EH (cell line): Measurements from ENCODE around the gene NCAPD2.
"Not testable (repeated sequence)": the region's sequence is repeated elsewhere in the genome, so short reads cannot be mapped to it uniquely, and the experiment has no call there.

Experiments used
- DNase-seq: peaks from one replicate; pipeline ENCODE4 v3.0.0-alpha.2; 2015; ENCODE audit warnings: low read depth

The NCAPD2 gene

GRCh38 chr12:6497291-6497690 lies 3.4 kb downstream of the NCAPD2 start:
- DNase-seq, result not testable (repeated sequence)

- no peak for DNase-seq
These were observed 6.6 kb downstream of the NCAPD2 start for GRCh38 chr12:6500466-6500865.

- peak; percentile 46 for DNase-seq
These were observed 13.4 kb downstream of the NCAPD2 start for GRCh38 chr12:6507102-6507998.

GRCh38 chr12:6508087-6508486 lies 14.2 kb downstream of the NCAPD2 start:
- DNase-seq, result no peak

- no peak for DNase-seq
These were observed 26.3 kb downstream of the NCAPD2 start for GRCh38 chr12:6520186-6520585.

GRCh38 chr12:6522193-6522592 lies 28.3 kb downstream of the NCAPD2 start:
- no peak for DNase-seq

- no peak for DNase-seq
These were observed 29.8 kb downstream of the NCAPD2 start for GRCh38 chr12:6523708-6524107.

- no peak for DNase-seq
These were observed 30.7 kb downstream of the NCAPD2 start for GRCh38 chr12:6524648-6525047.

- no peak for DNase-seq
These were observed 32.3 kb downstream of the NCAPD2 start for GRCh38 chr12:6526201-6526600.

- DNase-seq, result no peak
These were observed 33.0 kb downstream of the NCAPD2 start for GRCh38 chr12:6526766-6527525.

GRCh38 chr12:6527711-6528110 lies 33.8 kb downstream of the NCAPD2 start:
- DNase-seq, result no peak

- no peak for DNase-seq
These were observed 34.8 kb downstream of the NCAPD2 start for GRCh38 chr12:6528539-6529235.

- DNase-seq, result no peak
These were observed 35.4 kb downstream of the NCAPD2 start for GRCh38 chr12:6529291-6529737.

- no peak for DNase-seq
These were observed 36.8 kb downstream of the NCAPD2 start for GRCh38 chr12:6530576-6531260.

GRCh38 chr12:6532051-6532926 lies 38.4 kb downstream of the NCAPD2 start:
- peak; percentile 100 for DNase-seq

- peak; percentile 92 for DNase-seq
These were observed 39.2 kb downstream of the NCAPD2 start for GRCh38 chr12:6532927-6533652.

GRCh38 chr12:6533653-6533922 lies 39.7 kb downstream of the NCAPD2 start:
- DNase-seq, result no peak

- DNase-seq, result peak; percentile 99
These were observed 40.2 kb downstream of the NCAPD2 start, which contains the start of gene GAPDH for GRCh38 chr12:6533923-6534694. Gene GAPDH, plus strand, starts transcription at chr12:6534517. Its CDS starts 316 bp downstream, at chr12:6534833.

GRCh38 chr12:6534695-6534944 lies 40.7 kb downstream of the NCAPD2 start:
- no peak for DNase-seq
